HEK293 (cell line): ENCODE measurements around the gene TESMIN.
A peak's percentile ranks its signal among the peaks of the same experiment; 100 is the strongest.

Experiments used
- CTCF ChIA-PET: fragments of 350-600 bp; formaldehyde crosslinking; extraction: SDS; loops from one replicate; lab custom pipeline; 2021; ENCODE audit warnings: antibody characterized with exemption; lab: Yijun Ruan, JAX
- POLR2A ChIA-PET: fragments of 300-600 bp; formaldehyde crosslinking; extraction: SDS; loops from one replicate; lab custom pipeline; 2020; ENCODE audit warnings: antibody characterized with exemption, inconsistent platforms; lab: Yijun Ruan, JAX
- H3K27ac ChIP-seq: fragments of 200-500 bp; sonication (Bioruptor generic); 2 replicates; pipeline ENCODE4 v1.5.1; 2014; ENCODE audit warnings: low read depth, low read length, control low read depth, inconsistent platforms; ENCODE audit errors: extremely low read depth
- H3K36me3 ChIP-seq, 2 experiments: fragments of 200-500 bp in 1 of 2; sonication (Bioruptor generic) in 1 of 2; 1 replicate in 1 of 2; 2 replicates in 1 of 2; pipeline ENCODE4 v1.5.1; 2014 to 2017; ENCODE audit warnings: inconsistent platforms in 2 of 2, low read length in 2 of 2; ENCODE audit not compliant: control insufficient read depth in 2 of 2, insufficient read depth in 1 of 2
- H3K4me1 ChIP-seq: fragments of 200-500 bp; sonication (Bioruptor generic); 2 replicates; pipeline ENCODE4 v1.5.1; 2014; ENCODE audit warnings: mild to moderate bottlenecking, low read length, inconsistent platforms; ENCODE audit not compliant: control insufficient read depth, insufficient read depth
- H3K4me3 ChIP-seq: 2 replicates; pipeline ENCODE4 v1.5.1; 2011; ENCODE audit warnings: low read depth, mild to moderate bottlenecking, control low read depth, low read length, moderate library complexity
- H3K9me3 ChIP-seq: fragments of 200-500 bp; sonication (Bioruptor generic); 2 replicates; pipeline ENCODE4 v1.5.1; 2014; ENCODE audit warnings: low read depth, low read length, inconsistent platforms; ENCODE audit not compliant: control insufficient read depth, insufficient read depth
- INSM2 ChIP-seq: fragments of 450-650 bp; formaldehyde crosslinking; IDR thresholded peaks from 2 replicates; pipeline ENCODE4 v1.5.1; 2016; ENCODE audit warnings: missing biosample characterization, missing genetic modification characterization
- MYNN ChIP-seq: fragments of 450-650 bp; formaldehyde crosslinking; IDR thresholded peaks from 2 replicates; pipeline ENCODE4 v1.5.1; 2016; ENCODE audit warnings: missing biosample characterization, missing genetic modification characterization, borderline replicate concordance
- MZF1 ChIP-seq: fragments of 450-650 bp; formaldehyde crosslinking; IDR thresholded peaks from 2 replicates; pipeline ENCODE4 v1.5.1; 2017; ENCODE audit warnings: missing biosample characterization, missing genetic modification characterization, borderline replicate concordance
- ZBTB11 ChIP-seq: fragments of 450-650 bp; formaldehyde crosslinking; conservative IDR thresholded peaks from 2 replicates; pipeline ENCODE4 v1.5.1; 2016; ENCODE audit warnings: low read depth, missing biosample characterization, missing genetic modification characterization
- ZBTB6 ChIP-seq: fragments of 450-650 bp; formaldehyde crosslinking; IDR thresholded peaks from 2 replicates; pipeline ENCODE4 v1.5.1; 2017; ENCODE audit warnings: missing biosample characterization, missing genetic modification characterization
- ZFHX2 ChIP-seq: fragments of 450-650 bp; formaldehyde crosslinking; conservative IDR thresholded peaks from 2 replicates; pipeline ENCODE4 v1.5.1; 2016; ENCODE audit warnings: missing biosample characterization, missing genetic modification characterization
- ZNF112 ChIP-seq: fragments of 450-650 bp; formaldehyde crosslinking; IDR thresholded peaks from 2 replicates; pipeline ENCODE4 v1.5.0; 2017; ENCODE audit warnings: missing biosample characterization, missing genetic modification characterization
- ZNF138 ChIP-seq: fragments of 450-650 bp; formaldehyde crosslinking; IDR thresholded peaks from 2 replicates; pipeline ENCODE4 v1.5.1; 2016; ENCODE audit warnings: missing biosample characterization, missing genetic modification characterization, borderline replicate concordance
- ZNF146 ChIP-seq: fragments of 450-650 bp; formaldehyde crosslinking; IDR thresholded peaks from 2 replicates; pipeline ENCODE4 v1.5.1; 2016; ENCODE audit warnings: missing biosample characterization, missing genetic modification characterization
- ZNF169 ChIP-seq: fragments of 450-650 bp; formaldehyde crosslinking; IDR thresholded peaks from 2 replicates; pipeline ENCODE4 v1.5.1; 2016; ENCODE audit warnings: missing biosample characterization, missing genetic modification characterization
- ZNF2 ChIP-seq: fragments of 450-650 bp; formaldehyde crosslinking; IDR thresholded peaks from 2 replicates; pipeline ENCODE4 v1.5.1; 2016; ENCODE audit warnings: missing biosample characterization, missing genetic modification characterization
- ZNF23 ChIP-seq: fragments of 450-650 bp; formaldehyde crosslinking; IDR thresholded peaks from 2 replicates; pipeline ENCODE4 v1.5.1; 2016; ENCODE audit warnings: missing biosample characterization, missing genetic modification characterization, borderline replicate concordance
- ZNF266 ChIP-seq: fragments of 450-650 bp; formaldehyde crosslinking; IDR thresholded peaks from 2 replicates; pipeline ENCODE4 v1.5.1; 2016; ENCODE audit warnings: missing biosample characterization, missing genetic modification characterization, low read depth
- ZNF335 ChIP-seq: fragments of 450-650 bp; formaldehyde crosslinking; conservative IDR thresholded peaks from 2 replicates; pipeline ENCODE4 v1.5.1; 2016; ENCODE audit warnings: missing biosample characterization, missing genetic modification characterization
- ZNF521 ChIP-seq: fragments of 450-650 bp; formaldehyde crosslinking; IDR thresholded peaks from 2 replicates; pipeline ENCODE4 v1.5.1; 2017; ENCODE audit warnings: missing biosample characterization, mild to moderate bottlenecking, missing genetic modification characterization
- ZNF843 ChIP-seq: fragments of 450-650 bp; formaldehyde crosslinking; IDR thresholded peaks from 2 replicates; pipeline ENCODE4 v1.5.1; 2016; ENCODE audit warnings: missing biosample characterization, missing genetic modification characterization
- ZXDB ChIP-seq: fragments of 450-650 bp; formaldehyde crosslinking; IDR thresholded peaks from 2 replicates; pipeline ENCODE4 v1.5.1; 2016; ENCODE audit warnings: missing biosample characterization, missing genetic modification characterization
- TF ChIP-seq, protein P1 (sequence below): fragments of 450-650 bp; formaldehyde crosslinking; IDR thresholded peaks from 2 replicates; pipeline ENCODE4 v1.5.1; 2016; ENCODE audit warnings: missing biosample characterization, missing genetic modification characterization, low read depth
- TF ChIP-seq, protein P2 (sequence below): fragments of 450-650 bp; formaldehyde crosslinking; IDR thresholded peaks from 2 replicates; pipeline ENCODE4 v1.5.1; 2016; ENCODE audit warnings: missing biosample characterization, missing genetic modification characterization
- TF ChIP-seq, protein P3 (sequence below): fragments of 450-650 bp; formaldehyde crosslinking; IDR thresholded peaks from 2 replicates; pipeline ENCODE4 v1.5.1; 2016; ENCODE audit warnings: missing biosample characterization, missing genetic modification characterization

TESMIN gene

DNA sequence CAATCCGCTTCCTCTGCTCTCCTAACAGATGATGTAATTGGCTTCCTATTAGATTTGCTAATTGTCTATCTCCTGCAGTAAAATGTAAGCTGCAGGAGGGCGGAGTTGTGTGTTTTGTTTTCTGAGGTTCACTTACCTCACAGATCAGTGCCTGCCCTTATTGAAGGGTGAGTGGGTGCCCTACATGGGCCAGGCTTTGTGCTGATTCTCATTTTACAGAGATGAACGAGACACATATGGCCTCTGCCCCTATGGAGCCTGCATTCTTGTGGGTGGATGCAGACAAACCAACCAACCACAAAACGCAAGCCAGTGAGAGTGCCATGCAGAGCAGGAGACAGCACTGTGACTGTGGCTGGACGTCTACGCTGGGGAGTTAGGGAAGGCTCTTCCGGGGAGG is 9.9 kb downstream of the TESMIN start:
- ChIA-PET CTCF (no interaction called here), POLR2A (no interaction called here)
- H3K27ac ChIP-seq, result no peak overlapping the region
- no peak overlapping the region for H3K4me3 ChIP-seq
- no peaks in the 10 kb centered on the region for H3K9me3 ChIP-seq
- peaks cover 0 to 21% of the 10 kb centered on the region in 2 experiments; a peak in 1 of 3 replicates for H3K36me3 ChIP-seq
- TF ChIP-seq ZXDB (no peak), ZFHX2 (tag by site-specific recombination) (peak; percentile 20; the same call in 1 of the 2 replicates), MZF1 (tag by site-specific recombination) (peak; percentile 3; the same call in 1 of the 2 replicates)
- TF ChIP-seq, protein P1, sequence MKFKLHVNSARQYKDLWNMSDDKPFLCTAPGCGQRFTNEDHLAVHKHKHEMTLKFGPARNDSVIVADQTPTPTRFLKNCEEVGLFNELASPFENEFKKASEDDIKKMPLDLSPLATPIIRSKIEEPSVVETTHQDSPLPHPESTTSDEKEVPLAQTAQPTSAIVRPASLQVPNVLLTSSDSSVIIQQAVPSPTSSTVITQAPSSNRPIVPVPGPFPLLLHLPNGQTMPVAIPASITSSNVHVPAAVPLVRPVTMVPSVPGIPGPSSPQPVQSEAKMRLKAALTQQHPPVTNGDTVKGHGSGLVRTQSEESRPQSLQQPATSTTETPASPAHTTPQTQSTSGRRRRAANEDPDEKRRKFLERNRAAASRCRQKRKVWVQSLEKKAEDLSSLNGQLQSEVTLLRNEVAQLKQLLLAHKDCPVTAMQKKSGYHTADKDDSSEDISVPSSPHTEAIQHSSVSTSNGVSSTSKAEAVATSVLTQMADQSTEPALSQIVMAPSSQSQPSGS (tag by site-specific recombination), result peak; percentile 17; the same call in 1 of the 2 replicates
- no peaks in the 10 kb centered on the region for H3K4me1 ChIP-seq

GRCh38 chr11:68735646-68736045 is 15.7 kb downstream of the TESMIN start:
- no peaks in the 10 kb centered on the region for H3K36me3 ChIP-seq
- TF ChIP-seq ZBTB11 (tag by site-specific recombination) (no peak), ZNF521 (no peak), ZNF843 (no peak), MYNN (tag by site-specific recombination) (no peak), ZBTB6 (tag by site-specific recombination) (no peak), ZNF2 (tag by site-specific recombination) (no peak), ZNF335 (no peak), ZNF146 (tag by site-specific recombination) (no peak), MZF1 (tag by site-specific recombination) (no peak), INSM2 (no peak), ZNF138 (no peak), ZNF112 (tag by site-specific recombination) (no peak), ZNF169 (tag by site-specific recombination) (no peak), ZNF266 (tag by site-specific recombination) (no peak), ZNF23 (no peak)
- TF ChIP-seq, protein P1 (tag by site-specific recombination), result no peak
- TF ChIP-seq, protein P2, sequence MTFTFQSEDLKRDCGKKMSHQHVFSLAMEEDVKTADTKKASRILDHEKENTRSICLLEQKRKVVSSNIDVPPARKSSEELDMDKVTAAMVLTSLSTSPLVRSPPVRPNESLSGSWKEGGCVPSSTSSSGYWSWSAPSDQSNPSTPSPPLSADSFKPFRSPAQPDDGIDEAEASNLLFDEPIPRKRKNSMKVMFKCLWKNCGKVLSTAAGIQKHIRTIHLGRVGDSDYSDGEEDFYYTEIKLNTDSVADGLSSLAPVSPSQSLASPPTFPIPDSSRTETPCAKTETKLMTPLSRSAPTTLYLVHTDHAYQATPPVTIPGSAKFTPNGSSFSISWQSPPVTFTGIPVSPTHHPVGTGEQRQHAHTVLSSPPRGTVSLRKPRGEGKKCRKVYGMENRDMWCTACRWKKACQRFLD (tag by site-specific recombination), result no peak
- TF ChIP-seq, protein P3, sequence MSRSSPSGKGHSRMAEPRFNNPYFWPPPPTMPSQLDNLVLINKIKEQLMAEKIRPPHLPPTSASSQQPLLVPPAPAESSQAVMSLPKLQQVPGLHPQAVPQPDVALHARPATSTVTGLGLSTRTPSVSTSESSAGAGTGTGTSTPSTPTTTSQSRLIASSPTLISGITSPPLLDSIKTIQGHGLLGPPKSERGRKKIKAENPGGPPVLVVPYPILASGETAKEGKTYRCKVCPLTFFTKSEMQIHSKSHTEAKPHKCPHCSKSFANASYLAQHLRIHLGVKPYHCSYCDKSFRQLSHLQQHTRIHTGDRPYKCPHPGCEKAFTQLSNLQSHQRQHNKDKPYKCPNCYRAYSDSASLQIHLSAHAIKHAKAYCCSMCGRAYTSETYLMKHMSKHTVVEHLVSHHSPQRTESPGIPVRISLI, result no peak
- H3K4me1 ChIP-seq, result no peaks in the 10 kb centered on the region
- H3K9me3 ChIP-seq, result no peaks in the 10 kb centered on the region
- H3K4me3 ChIP-seq, result no peak overlapping the region
- CTCF ChIA-PET, result no interaction called here
- POLR2A ChIA-PET, result no interaction called here
- no peak overlapping the region for H3K27ac ChIP-seq
